NCI-H446 treated with DMSO at 0.1 percent for 48 hours (cell line): ENCODE measurements around the gene RBFOX1.

ENCODE experiments used
- DNase-seq: peaks from one replicate; lab custom pipeline; 2025; lab: John Stamatoyannopoulos, UW

RBFOX1 gene

DNA sequence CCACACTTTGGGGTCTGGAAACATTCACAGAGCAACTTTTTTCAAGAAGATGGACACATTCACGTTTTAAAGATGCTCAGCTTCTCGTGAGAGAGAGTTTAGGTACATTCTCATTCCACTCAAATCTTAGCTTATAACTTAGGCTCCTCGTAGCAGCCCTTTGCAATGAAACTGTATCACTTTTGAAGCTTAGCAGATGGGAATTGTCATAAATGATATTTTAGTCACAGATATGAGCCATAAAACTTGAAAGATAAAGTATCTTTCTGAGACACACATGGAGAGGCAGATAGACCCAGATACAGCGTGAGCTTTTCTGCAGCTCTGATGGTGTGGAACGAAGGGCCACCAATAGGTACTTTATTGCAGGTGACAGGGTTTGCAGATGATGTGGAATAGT, 41.1 kb downstream of the RBFOX1 start:
- no peak for DNase-seq

DNA sequence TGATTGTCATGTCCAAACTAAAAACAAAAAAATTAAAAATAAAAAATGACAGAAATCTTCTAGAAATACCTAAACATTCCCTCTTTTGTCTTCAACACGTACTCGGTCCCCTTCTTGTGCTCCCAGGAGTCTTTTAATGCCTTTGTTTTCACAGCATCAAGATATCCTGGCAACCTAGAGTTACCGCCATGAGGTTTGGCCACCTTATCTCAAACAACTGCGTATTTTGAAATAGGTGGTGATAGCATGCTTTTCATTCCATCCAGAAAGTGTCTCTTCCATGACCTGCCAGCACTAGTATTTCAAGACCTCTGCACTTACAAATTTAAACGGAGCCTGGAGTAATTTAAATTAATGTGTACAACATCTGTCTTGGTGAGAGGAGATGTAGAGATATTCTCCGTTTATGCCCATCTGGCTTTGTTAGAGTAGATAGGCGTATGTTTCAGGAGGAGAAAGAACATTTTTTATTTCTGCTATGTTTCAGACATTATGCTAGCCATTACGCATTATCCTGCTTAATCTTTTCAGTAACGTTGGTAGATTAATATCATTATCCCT, 42.0 kb downstream of the RBFOX1 start:
- DNase-seq, result no peak

DNA sequence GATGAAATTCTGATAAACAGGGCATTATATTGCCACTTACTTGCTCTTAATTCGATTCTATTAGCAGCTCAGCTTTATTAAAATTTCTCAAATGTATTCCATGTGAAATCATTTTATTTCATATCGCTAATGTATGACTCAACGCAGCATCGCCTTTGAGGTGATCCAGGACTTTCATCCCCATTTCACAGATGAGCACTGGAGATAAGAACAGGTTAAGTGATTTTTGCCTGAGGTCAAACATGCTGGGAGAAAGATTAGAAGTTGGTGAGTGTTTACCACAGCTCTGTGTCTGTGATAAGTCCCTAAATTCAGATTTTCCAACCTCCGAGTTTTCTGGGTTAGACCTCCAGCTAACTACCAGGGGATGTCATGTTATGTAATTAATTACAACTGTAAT, 43.6 kb downstream of the RBFOX1 start:
- DNase-seq, result no peak

DNA sequence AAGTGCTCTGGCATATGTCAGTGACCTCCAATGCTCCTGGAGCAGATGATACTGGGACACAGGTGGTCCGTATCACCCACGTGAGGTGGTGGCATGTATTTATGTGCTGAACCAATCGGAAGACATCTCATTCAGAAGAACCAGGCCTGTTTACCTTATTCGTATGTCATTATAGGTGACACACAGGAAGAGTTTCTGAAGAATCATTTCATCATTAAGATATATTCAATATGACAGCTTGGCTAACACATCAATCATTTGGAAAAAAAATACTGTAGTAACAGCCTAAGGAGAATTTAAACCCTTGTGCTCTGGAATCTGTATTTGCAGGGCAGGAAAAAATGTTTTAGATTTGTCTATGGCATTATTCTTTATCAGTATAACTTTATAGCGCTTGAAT, 44.6 kb downstream of the RBFOX1 start:
- DNase-seq, result no peak

DNA sequence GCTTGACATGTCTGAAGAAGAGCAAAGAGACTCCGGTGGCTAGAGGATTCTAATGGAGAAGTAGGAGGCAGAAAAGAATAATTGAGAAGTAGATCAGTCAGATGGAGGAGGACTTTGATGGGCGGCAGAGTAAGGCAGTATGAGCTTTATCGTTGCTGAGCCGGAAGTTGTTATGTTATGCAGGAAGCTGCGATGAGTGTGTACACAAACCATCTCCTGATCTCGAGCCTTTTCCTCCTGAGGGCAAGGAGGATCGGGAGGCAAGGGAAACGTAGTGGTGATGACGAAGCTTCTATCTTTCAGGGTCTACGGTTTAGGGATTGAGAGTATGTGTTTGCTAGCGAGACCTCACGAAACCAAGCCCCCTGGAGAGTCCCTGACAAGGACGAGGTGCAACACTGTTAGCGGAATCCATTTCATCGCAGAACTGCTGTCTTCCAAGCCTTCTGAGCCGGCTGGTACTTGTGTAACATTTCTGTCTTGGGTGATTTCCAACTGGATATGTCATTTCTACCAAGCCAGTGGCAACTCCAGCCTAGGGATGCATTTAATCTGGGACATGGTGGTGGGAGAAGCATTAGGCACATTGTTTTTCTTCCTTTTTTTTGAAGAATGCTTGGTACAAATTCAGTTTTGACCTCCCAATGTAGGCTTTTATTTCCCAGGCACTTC, 45.5 kb downstream of the RBFOX1 start:
- no peak for DNase-seq

DNA sequence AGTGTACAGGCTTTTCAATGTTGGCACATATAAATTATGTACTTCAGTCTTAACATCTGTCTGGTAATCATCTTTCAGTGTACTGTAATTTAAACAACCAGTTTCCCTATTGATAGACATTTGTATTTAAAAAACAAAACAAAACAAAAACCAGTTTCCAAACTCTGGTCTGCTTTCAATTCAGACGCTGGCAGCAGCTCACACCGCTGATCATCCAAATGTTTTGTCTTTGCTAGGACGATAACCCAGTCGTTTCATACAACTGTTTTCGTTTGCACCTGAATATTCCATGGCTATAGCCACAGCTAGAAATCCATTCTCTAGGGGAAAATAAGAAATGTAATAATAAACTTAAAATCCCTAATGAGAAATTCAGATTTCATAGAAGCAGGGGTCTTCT, 47.8 kb downstream of the RBFOX1 start:
- DNase-seq, result no peak

DNA sequence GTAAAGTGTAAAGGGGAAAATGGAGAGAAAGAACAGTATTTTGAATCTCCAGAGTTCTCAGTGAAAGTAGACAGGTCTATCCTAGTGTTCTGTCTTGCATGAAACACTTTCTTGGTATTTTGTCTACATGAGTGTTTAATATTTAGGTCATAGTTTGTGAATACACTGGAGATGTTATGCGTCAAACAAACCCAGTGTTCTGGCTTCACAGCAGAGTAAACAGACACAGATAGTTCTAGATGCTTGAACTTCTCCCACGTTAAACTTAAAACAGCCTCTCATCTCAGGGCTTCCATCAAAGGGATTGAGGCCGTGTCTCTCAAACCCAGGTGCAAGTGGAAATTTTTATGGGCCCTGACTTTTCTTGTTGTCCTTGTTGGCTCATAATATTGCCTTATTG, 48.3 kb downstream of the RBFOX1 start:
- DNase-seq, result no peak

DNA sequence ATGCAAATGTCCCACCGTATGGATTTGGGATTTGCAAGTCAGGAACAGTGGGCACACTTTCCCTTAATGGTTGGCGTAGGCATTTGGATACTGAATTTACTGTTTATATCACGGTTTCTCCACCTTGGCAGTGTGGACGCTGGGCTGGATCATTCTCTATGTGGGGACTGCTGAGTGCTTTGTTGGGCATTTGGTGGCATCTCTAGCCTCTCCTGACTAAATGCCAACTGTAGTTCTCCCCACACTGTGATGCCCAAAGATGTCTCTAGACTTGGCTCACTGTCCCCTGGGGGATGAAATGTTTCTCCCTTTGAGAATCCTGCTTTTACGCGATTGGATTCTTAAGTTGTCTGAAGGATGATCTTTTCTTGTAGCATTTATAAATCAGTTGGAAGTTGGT, 49.0 kb downstream of the RBFOX1 start:
- no peak for DNase-seq

DNA sequence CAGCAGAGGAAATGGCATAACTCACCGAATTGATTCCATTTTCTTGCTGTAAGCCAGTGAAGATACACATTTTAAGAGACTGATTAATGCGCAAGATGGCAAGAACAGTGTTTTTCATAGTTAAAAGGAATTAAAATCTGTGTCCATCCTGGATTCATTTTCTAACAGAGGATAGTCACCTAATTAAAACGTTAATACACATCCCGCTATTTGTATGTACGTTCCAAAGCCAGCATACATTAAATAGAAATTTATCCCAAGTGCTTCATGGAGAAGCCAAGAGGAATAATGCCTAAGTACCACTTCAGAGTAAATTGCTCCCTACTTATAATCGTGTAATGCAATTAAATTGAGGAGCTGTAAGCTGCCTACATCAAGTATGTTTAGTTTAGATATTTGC, 49.9 kb downstream of the RBFOX1 start:
- no peak for DNase-seq

DNA sequence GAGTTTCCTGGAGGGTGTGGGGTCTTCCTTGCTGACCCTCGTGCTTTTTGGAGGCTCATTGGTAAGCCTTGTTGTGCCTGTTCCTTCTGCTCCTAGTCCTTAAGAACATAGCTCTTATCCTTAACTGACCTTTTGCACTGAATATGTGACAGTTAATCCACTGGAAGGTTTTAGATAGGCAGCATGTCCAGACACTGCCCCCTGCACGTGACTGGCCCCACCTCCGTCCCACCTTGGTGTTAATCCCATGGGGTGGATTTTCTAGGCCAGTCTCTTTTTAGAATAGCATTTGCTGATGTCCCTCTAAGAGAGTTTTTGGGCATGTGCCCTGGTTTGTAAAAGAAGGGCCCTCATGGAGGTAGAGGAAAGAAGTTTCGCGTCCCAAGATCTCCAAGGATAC, 58.3 kb downstream of the RBFOX1 start:
- no peak for DNase-seq

DNA sequence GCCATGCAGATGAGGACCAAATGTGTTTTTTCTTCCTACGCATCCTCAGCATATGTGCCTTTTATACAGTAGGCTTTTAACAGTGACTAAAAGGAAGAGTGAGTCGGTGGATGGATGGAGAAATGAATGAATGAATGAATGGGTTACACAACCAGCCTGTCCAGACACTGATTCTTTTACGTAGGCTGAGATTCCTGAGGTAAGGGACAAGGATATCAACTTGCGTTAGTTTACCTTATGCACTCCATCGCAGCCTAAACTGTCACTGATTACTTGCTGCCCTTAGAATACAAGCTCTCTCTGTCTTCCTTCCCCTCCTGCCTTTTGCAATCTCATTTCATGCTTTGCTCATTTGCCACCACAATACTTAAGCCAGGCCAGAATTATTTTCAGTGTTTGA, 59.0 kb downstream of the RBFOX1 start:
- DNase-seq, result no peak

DNA sequence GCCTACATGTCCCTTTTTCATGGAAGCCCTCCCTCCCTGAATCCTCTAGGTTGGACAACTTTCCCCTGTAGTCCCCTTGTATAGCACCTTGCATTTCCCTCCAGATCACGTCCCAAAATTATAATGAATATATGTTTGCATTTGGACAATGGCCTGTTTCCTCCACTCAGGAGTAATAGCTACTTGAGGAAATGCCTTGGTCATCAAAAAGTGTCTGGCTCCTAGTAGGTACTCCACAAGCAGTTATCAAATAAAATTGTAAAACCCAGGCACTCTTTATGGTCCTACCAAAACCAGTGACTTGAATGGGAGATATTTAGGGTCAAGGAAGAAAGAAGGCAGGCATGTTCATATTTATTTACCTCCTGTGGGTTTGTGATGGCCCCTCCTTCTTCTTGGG, 59.6 kb downstream of the RBFOX1 start:
- DNase-seq, result no peak

DNA sequence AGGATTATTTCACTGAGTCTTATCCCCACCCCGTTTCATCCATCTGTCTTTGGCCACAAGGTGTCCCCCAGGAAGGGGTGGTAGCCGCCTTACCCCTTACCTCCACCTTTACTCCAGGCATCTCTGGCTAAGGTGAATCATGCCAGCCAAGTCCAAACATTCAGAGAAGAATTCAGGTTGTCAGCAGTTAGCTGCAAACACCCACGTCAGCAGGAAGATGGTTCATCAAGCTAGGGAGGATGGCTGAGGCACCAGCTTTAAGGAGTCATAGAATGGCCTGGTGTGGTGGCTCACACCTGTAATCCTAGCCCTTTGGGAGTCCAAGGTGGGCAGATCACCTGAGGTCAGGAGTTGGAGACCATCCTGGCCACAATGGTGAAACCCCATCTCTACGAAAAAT, 61.0 kb downstream of the RBFOX1 start:
- DNase-seq, result no peak

DNA sequence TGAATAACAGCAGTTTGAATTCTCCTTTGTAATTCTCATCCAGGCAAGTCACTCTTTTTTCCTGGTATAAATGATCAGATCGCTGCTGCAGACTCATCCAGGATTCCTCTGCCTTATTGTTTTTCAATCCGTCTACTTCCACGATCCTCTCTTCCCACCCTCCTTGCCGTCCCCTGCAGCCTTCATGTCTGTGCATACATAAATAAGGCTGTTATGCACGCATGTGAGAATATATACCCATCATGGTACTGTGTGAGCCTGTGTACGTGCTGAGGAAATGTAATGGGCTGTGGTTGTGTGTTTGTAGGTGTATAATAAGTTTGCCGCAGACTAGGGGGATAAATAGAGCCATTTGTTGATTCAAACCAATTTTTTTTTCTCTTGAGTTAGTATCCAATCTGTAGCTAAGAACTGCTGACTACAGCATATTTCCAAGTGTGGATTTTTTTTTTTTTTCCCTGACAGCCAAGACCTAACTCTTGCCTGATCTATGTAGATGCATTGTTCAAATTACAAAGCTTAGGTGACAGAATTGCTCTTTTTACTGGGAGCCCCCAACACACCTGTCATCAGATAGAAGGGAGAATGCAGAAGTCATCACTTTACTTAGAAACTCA, 62.2 kb downstream of the RBFOX1 start:
- no peak for DNase-seq

DNA sequence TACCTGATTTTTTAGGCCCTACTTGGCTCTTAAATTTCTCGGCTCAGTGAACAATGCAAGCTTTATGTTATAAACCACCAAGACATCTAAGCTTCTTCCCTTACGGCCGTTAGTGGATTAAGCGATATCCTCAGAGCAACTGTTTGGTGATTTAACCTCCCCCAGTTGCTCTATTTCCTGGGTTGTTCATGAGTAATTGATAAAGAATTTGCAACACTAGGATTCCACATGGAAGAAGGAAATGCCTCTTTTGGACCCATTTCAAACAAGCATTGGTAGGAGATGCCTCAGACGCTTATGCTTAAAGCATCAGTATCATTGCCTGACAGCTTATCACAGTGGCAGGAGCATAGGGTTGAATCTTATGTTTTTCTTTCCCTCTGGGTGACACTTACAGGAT, 65.3 kb downstream of the RBFOX1 start:
- no peak for DNase-seq

DNA sequence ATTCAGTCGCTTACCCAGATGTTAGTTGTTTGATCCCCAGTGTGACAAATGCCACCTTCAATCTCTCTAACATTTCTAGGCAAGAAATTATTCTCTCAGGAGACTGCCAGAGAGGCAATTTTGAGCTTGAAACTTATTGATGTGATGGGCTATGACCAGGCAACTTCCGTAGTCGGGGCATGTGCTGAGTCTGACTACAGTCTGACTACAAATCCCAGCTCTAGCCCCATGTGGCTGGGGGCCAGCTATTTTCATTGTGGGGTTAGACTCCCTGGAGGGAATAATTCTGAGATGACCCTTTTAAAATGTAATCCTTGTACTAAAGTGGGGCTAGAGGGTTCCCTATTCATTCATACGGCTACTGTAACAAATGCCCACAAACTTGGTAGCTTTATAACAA, 65.9 kb downstream of the RBFOX1 start:
- no peak for DNase-seq

DNA sequence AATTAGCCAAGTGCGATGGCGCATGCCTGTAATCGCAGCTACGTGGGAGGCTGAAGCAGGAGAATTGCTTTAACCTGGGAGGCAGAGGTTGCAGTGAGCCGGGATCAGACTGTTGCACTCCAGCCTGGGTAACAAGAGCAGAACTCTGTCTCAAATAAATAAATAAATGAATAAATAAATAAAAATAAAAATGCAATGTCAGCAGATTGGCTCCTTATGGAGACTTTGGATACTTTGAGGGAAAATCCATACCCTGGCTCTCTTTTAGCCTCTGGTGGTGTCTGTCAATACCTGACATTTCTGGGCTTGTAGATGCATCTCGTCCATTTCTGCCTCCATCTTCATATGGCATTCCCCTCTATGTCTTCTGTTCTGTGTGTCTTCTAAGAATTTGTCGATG, 66.7 kb downstream of the RBFOX1 start:
- no peak for DNase-seq

DNA sequence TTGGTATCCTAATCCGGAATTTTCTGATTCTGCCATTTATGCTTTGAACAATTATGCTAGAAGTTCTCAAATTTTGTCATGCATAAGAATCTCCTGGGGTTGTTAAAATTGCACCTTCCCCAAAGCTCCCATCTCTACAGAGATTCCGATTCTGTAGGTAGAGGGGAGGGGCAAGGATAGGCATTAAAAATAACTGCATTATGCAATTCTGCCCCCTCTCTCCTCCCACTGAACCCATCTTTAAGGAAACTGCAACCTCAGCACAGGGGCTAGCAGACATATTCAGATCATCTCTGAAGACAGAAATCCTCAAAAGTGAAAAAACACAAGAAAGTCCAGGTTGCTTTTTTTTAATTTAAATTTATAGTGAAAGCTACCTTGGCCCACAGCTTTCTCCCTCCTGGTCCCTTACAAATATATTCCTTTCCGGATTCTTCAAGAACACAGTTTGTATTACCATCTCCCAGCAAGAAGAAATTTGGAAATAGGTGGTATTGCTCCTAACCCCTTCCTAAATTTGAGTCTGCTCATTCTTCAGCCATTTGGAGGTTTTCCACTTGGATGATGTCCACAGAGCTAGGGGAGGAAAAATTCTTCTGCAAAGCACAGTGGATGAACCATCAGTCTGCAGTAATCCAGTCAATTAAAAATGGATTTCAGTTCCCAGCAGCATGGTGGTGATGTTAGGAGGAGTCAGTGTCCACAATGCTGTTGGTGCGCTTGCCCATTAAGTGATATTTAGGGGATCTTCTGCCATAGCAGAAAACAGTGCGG, 67.7 kb downstream of the RBFOX1 start:
- DNase-seq, result no peak

DNA sequence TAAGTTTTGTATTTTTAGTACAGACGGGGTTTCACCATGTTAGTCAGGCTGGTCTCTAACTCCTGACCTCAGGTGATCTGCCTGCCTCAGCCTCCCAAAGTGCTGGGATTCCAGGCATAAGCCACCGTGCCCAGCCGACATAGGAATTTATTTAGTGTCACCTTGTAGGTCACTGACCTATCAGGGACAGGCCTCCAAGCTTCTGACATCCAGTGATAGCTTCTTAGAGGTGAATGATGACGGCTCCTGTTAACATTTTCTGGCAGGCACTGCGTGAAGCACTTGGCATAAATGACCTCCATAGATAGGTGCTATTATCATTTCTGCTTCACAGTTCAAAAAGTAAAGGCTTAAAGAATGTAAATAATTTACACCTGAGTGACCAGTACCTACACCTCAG, 71.6 kb downstream of the RBFOX1 start:
- no peak for DNase-seq

DNA sequence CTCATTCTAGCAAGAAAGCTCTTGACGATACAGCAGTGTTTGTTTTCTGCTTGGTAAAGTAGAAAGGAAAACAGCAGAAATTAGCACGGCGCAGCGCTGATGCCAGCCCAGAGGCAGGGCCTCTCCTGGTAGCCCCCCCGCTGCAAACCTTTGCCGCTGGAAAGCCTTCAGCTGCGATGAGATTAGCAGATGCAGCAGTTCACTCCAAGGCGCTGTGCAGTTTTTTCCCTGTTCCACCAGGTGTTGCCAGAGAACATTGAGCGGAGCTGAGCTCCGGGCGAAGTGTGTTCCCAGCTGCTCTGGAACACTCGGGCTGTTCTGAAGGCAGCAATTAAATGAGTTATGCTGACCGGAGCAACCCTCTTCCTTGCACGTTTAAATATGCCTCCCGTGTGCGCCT, 72.5 kb downstream of the RBFOX1 start:
- DNase-seq, result no peak

DNA sequence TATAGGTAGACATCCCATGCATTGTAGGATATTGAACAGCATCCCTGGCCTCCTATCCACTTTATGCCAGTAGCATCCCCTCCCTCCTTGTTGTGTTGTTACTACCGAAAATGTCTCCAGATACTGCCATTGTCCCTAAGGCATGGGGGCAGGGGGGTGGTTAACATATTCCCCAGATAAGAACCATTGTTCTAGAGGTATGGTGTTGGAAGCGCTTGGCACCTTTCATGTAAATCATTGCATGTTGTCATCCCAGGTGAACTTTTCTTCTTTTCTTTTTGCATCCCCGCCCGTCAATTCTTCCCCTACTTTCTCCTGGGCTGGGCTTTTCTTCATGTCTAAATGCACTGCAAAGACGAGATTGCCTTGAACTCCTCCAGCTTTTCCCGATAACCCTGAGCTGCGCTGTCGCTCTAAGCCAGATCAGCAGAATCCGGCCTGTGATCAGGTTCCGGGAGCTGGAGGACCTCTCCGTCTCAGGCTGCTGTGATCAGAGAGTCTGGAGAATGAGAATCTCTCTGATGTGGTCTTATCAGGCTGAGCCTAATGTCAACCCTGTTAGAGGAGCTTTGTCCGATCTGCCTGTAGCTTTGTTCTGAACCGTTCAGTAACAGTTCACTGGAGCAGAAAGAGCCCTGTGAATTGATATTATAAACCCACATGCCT, 76.2 kb downstream of the RBFOX1 start:
- DNase-seq, result no peak

DNA sequence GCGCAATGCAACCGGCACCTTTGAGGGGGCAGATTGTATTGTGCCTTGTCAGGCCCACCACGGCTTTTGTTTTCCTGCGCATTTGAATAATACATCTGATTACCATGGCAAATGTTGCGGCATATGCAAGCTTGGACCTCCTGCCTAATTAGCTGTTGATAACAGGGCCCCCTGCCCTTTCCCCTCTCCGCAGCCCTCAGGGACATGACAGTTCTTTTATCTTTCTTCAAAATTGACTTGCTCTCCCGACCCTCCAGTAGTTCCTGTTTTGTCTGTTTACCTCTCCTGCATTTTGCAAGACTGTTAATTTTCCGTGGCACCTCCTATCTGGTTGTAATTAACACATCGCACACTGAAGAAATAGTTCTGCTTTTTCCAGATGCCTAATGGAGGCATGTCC, 86.8 kb downstream of the RBFOX1 start:
- no peak for DNase-seq

DNA sequence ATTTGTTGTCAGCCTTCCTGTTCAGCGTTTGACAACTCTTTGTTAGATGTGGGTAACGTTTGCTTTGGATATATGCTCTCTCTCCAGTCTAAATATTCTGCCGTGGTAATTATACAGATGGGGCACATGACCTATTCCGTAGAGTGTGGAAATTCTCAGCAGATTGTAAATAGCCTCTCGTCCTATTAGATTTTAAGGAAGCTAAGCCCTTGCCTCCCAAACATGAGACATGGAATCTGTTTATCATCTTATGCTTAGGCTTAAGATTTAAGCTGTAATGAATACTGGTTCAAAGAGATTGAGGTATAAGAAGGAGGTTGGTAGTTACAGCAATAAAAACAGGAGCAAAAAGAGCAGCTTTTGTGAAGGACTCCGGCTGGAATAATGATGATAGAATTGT, 87.4 kb downstream of the RBFOX1 start:
- no peak for DNase-seq
